Activated CD4-positive, alpha-beta T cell treated with anti-CD3 and anti-CD28 coated beads, Interleukin-2, amount 50 U/mL, for 24 hours (primary cell): ENCODE measurements around the gene RIN1.

Source experiments
- DNase-seq, 2 donors: peaks; one replicate each; pipeline ENCODE4 v3.0.0-alpha.2; 2020; ENCODE audit warnings: low read depth in 1 of 2, low spot score in 1 of 2

Gene RIN1

GRCh38 chr11:66282468-66283455, 53.5 kb downstream of the RIN1 start:
- peak; percentile 97 for DNase-seq
